ENCODE measurements around the gene MCRIP2. TPM values are rescaled to one million over a fixed set of nuclear protein-coding genes. Genes with fewer than 3 reads are reported as not detected.

Gene MCRIP2
- total and polyA plus RNA-seq, 2 experiments from 2014 or later = 64.3 to 67.7 TPM

- H4K20me1 ChIP-seq (replicated peaks; ENCODE audit: insufficient read depth) = no peaks in the 10 kb centered on the region; the same call in 1 of the 2 replicates
- no peak overlapping the region for H3K27ac ChIP-seq (ENCODE audit: low read depth)
- TF ChIP-seq, protein P1, sequence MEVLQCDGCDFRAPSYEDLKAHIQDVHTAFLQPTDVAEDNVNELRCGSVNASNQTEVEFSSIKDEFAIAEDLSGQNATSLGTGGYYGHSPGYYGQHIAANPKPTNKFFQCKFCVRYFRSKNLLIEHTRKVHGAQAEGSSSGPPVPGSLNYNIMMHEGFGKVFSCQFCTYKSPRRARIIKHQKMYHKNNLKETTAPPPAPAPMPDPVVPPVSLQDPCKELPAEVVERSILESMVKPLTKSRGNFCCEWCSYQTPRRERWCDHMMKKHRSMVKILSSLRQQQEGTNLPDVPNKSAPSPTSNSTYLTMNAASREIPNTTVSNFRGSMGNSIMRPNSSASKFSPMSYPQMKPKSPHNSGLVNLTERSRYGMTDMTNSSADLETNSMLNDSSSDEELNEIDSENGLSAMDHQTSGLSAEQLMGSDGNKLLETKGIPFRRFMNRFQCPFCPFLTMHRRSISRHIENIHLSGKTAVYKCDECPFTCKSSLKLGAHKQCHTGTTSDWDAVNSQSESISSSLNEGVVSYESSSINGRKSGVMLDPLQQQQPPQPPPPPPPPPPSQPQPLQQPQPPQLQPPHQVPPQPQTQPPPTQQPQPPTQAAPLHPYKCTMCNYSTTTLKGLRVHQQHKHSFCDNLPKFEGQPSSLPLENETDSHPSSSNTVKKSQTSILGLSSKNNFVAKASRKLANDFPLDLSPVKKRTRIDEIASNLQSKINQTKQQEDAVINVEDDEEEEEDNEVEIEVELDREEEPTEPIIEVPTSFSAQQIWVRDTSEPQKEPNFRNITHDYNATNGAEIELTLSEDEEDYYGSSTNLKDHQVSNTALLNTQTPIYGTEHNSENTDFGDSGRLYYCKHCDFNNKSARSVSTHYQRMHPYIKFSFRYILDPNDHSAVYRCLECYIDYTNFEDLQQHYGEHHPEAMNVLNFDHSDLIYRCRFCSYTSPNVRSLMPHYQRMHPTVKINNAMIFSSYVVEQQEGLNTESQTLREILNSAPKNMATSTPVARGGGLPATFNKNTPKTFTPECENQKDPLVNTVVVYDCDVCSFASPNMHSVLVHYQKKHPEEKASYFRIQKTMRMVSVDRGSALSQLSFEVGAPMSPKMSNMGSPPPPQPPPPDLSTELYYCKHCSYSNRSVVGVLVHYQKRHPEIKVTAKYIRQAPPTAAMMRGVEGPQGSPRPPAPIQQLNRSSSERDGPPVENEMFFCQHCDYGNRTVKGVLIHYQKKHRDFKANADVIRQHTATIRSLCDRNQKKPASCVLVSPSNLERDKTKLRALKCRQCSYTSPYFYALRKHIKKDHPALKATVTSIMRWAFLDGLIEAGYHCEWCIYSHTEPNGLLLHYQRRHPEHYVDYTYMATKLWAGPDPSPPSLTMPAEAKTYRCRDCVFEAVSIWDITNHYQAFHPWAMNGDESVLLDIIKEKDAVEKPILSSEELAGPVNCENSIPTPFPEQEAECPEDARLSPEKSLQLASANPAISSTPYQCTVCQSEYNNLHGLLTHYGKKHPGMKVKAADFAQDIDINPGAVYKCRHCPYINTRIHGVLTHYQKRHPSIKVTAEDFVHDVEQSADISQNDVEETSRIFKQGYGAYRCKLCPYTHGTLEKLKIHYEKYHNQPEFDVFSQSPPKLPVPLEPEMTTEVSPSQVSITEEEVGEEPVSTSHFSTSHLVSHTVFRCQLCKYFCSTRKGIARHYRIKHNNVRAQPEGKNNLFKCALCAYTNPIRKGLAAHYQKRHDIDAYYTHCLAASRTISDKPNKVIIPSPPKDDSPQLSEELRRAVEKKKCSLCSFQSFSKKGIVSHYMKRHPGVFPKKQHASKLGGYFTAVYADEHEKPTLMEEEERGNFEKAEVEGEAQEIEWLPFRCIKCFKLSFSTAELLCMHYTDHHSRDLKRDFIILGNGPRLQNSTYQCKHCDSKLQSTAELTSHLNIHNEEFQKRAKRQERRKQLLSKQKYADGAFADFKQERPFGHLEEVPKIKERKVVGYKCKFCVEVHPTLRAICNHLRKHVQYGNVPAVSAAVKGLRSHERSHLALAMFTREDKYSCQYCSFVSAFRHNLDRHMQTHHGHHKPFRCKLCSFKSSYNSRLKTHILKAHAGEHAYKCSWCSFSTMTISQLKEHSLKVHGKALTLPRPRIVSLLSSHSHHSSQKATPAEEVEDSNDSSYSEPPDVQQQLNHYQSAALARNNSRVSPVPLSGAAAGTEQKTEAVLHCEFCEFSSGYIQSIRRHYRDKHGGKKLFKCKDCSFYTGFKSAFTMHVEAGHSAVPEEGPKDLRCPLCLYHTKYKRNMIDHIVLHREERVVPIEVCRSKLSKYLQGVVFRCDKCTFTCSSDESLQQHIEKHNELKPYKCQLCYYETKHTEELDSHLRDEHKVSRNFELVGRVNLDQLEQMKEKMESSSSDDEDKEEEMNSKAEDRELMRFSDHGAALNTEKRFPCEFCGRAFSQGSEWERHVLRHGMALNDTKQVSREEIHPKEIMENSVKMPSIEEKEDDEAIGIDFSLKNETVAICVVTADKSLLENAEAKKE (CRISPR knock-in tag; IDR thresholded peaks at IDR 0.05) = no peak
- TF ChIP-seq REST (IDR thresholded peaks at IDR 0.05; ENCODE audit: unreplicated experiment) (no peak), ZNF114 (CRISPR knock-in tag; IDR thresholded peaks at IDR 0.05) (no peak), CREB1 (CRISPR knock-in tag; IDR thresholded peaks at IDR 0.05; ENCODE audit: low read depth) (no peak), STAT1 (IDR thresholded peaks at IDR 0.05; ENCODE audit: unreplicated experiment) (no peak), ETS1 (IDR thresholded peaks at IDR 0.05) (no peak), ZNF331 (CRISPR knock-in tag; IDR thresholded peaks at IDR 0.05; ENCODE audit: low read depth) (no peak), EZH2 (IDR thresholded peaks at IDR 0.05; ENCODE audit: low read depth, unreplicated experiment) (no peak), CTCF (conservative IDR thresholded peaks at IDR 0.05; ENCODE audit: low read depth in 2 of 2) (no peak), EZH2phosphoT487 (IDR thresholded peaks at IDR 0.05; ENCODE audit: unreplicated experiment) (no peak), POLR2AphosphoS5 (IDR thresholded peaks at IDR 0.05; ENCODE audit: low read depth) (no peak), JUNB (IDR thresholded peaks at IDR 0.05; ENCODE audit: unreplicated experiment) (no peak), NANOG (IDR thresholded peaks at IDR 0.05; ENCODE audit: borderline replicate concordance) (no peak)
- no peaks in the 10 kb centered on the region for H3K9me2 ChIP-seq (ENCODE audit: insufficient read depth)
- H3K9me3 Mint-ChIP-seq = peaks cover 18% of the 10 kb centered on the region
- H3K27me3 Mint-ChIP-seq (ENCODE audit: insufficient read depth, low read depth, poor library complexity) = peaks cover 12% of the 10 kb centered on the region
- no peak for DNase-seq (ENCODE audit: low spot score)
- no peak overlapping the region for H3K4me3 Mint-ChIP-seq
- no peak overlapping the region for H2AFZ ChIP-seq
- no peaks in the 10 kb centered on the region for H3K4me1 ChIP-seq (ENCODE audit: insufficient read depth)
- H3K4me1 Mint-ChIP-seq = peaks cover 5% of the 10 kb centered on the region
- H3F3A ChIP-seq (replicated peaks; ENCODE audit: low read depth) = 0 out of 2 replicates have a peak, but pooled peaks cover 3% of the 10 kb centered on the region
- H3K36me3 ChIP-seq (ENCODE audit: insufficient read depth) = no peaks in the 10 kb centered on the region
- no peak overlapping the region for H3K4me2 ChIP-seq
- H3K27me3 ChIP-seq (ENCODE audit: insufficient read depth) = no peaks in the 10 kb centered on the region
- H3K4me3 ChIP-seq = no peak overlapping the region
- no peak for ATAC-seq
- no peak overlapping the region for H3K27ac Mint-ChIP-seq
- H3K36me3 Mint-ChIP-seq (ENCODE audit: low read depth) = peaks cover 21% of the 10 kb centered on the region
- H3K79me2 ChIP-seq (replicated peaks; ENCODE audit: insufficient read depth) = peaks cover 38% of the 10 kb centered on the region
Measured at GRCh38 chr16:603933-604332, 37.7 kb upstream of the MCRIP2 start.

Measured in GM23338 (cell line).